Forelimb muscle (tissue), 1 donor: ENCODE measurements around the gene SNAI3. TPM values are rescaled to one million over a fixed set of nuclear protein-coding genes. Genes with fewer than 3 reads are reported as not detected.

Experiments
- DNase-seq: peaks from one replicate; pipeline ENCODE4 v3.0.0-alpha.2; 2013; ENCODE audit warnings: low read depth
- polyA plus RNA-seq: library from polyadenylated mRNA; unstranded; fragments of 120-200 nt; gene quantifications from one replicate; pipeline ENCODE4 v1.2.1, GENCODE V29; 2013; ENCODE audit not compliant: insufficient read length

The SNAI3 gene
- polyA plus RNA-seq, 1 donor, result 7.9 TPM

- DNase-seq, result no peak
Measured at GRCh38 chr16:88634994-88635670, 51.2 kb downstream of the SNAI3 start.

GRCh38 chr16:88634141-88634993, 51.9 kb downstream of the SNAI3 start:
- DNase-seq, result no peak

- no peak for DNase-seq
Measured at GRCh38 chr16:88633684-88634140, 52.6 kb downstream of the SNAI3 start.

- no peak for DNase-seq
Measured at GRCh38 chr16:88632587-88632930, 53.7 kb downstream of the SNAI3 start.

- DNase-seq, result no peak
Measured at GRCh38 chr16:88631920-88632586, 54.3 kb downstream of the SNAI3 start.

GRCh38 chr16:88631384-88631783, 54.9 kb downstream of the SNAI3 start:
- DNase-seq, result no peak

- DNase-seq, result no peak
Measured at GRCh38 chr16:88630941-88631340, 55.4 kb downstream of the SNAI3 start.

- no peak for DNase-seq
Measured at GRCh38 chr16:88630433-88630832, 55.9 kb downstream of the SNAI3 start.

GRCh38 chr16:88629835-88630234, 56.5 kb downstream of the SNAI3 start:
- no peak for DNase-seq

GRCh38 chr16:88628512-88628974, 57.8 kb downstream of the SNAI3 start:
- no peak for DNase-seq

Other genes with a start within 250 kb of the SNAI3 start
- 1.8 TPM for gene ZFPM1, start 233.2 kb downstream of the SNAI3 start, polyA plus RNA-seq
- 26.0 TPM for gene ZC3H18, start 116.1 kb downstream of the SNAI3 start, polyA plus RNA-seq
- gene IL17C, start 47.9 kb downstream of the SNAI3 start, polyA plus RNA-seq, result not detected
- gene CYBA, start 35.5 kb downstream of the SNAI3 start, polyA plus RNA-seq, result 39.6 TPM
- 30.1 TPM for gene MVD, start 23.4 kb downstream of the SNAI3 start, polyA plus RNA-seq
- gene RNF166, start 19.9 kb upstream of the SNAI3 start, polyA plus RNA-seq, result 16.0 TPM
- 12.0 TPM for gene CTU2, start 20.0 kb upstream of the SNAI3 start, polyA plus RNA-seq
- gene PIEZO1, start 98.7 kb upstream of the SNAI3 start, polyA plus RNA-seq, result 52.2 TPM
- gene CDT1, start 117.3 kb upstream of the SNAI3 start, polyA plus RNA-seq, result 5.6 TPM
- 54.2 TPM for gene APRT, start 125.4 kb upstream of the SNAI3 start, polyA plus RNA-seq
- gene GALNS, start 170.4 kb upstream of the SNAI3 start, polyA plus RNA-seq, result 17.1 TPM
- gene TRAPPC2L, start 170.6 kb upstream of the SNAI3 start, polyA plus RNA-seq, result 52.2 TPM
- 0.11 TPM for gene PABPN1L, start 180.2 kb upstream of the SNAI3 start, polyA plus RNA-seq